GM23338 (cell line): ENCODE results near the gene SORL1-AS1.
A peak's percentile ranks its signal among the peaks of the same experiment; 100 is the strongest.

Experiments
- ATAC-seq: fragments of 200-7000 bp; cut with Tn5 transposase; 3 replicates; pipeline ENCODE4 v1.9.1; 2020
- DNase-seq: peaks from one replicate; pipeline ENCODE4 v3.0.0-alpha.2; 2015; ENCODE audit warnings: low spot score
- H2AFZ ChIP-seq: fragments of 200-600 bp; sonication (generic); 2 replicates; pipeline ENCODE4 v1.8.0; 2016; ENCODE audit warnings: antibody characterized with exemption, mild to moderate bottlenecking, moderate library complexity
- H3F3A ChIP-seq: fragments of 200-600 bp; sonication (generic); replicated peaks from 2 replicates; pipeline ENCODE4 v1.8.0; 2017; ENCODE audit warnings: antibody characterized with exemption, mixed run types, low read depth
- H3K27ac ChIP-seq: fragments of 200-600 bp; sonication (generic); 2 replicates; pipeline ENCODE4 v1.6.1; 2016; ENCODE audit warnings: low read depth
- H3K27me3 ChIP-seq: fragments of 200-600 bp; sonication (generic); 2 replicates; pipeline ENCODE4 v1.8.0; 2016; ENCODE audit warnings: mild to moderate bottlenecking, mixed run types, moderate library complexity; ENCODE audit not compliant: insufficient read depth
- H3K36me3 ChIP-seq: fragments of 200-600 bp; sonication (generic); 2 replicates; pipeline ENCODE4 v1.8.0; 2016; ENCODE audit warnings: mild to moderate bottlenecking; ENCODE audit not compliant: insufficient read depth
- H3K4me1 ChIP-seq: fragments of 200-600 bp; sonication (generic); 2 replicates; pipeline ENCODE4 v1.8.0; 2016; ENCODE audit warnings: mild to moderate bottlenecking, moderate library complexity; ENCODE audit not compliant: insufficient read depth
- H3K4me2 ChIP-seq: fragments of 200-600 bp; sonication (generic); 2 replicates; pipeline ENCODE4 v1.7.1; 2017; ENCODE audit warnings: mixed run types
- H3K4me3 ChIP-seq: fragments of 200-600 bp; sonication (generic); 2 replicates; pipeline ENCODE4 v1.6.1; 2016; ENCODE audit warnings: mixed run types
- H3K79me2 ChIP-seq: fragments of 200-600 bp; sonication (generic); replicated peaks from 2 replicates; pipeline ENCODE4 v1.8.0; 2017; ENCODE audit warnings: mild to moderate bottlenecking; ENCODE audit not compliant: insufficient read depth
- H3K9me2 ChIP-seq: fragments of 200-600 bp; sonication (generic); 2 replicates; pipeline ENCODE4 v1.8.0; 2017; ENCODE audit not compliant: insufficient read depth
- H4K20me1 ChIP-seq: fragments of 200-600 bp; sonication (generic); replicated peaks from 2 replicates; pipeline ENCODE4 v1.8.0; 2017; ENCODE audit warnings: mild to moderate bottlenecking; ENCODE audit not compliant: insufficient read depth
- H3K27ac Mint-ChIP-seq: 2 replicates; pipeline ENCODE4 v1.8.0; 2020; ENCODE audit warnings: inconsistent platforms, mild to moderate bottlenecking, moderate library complexity, mixed read lengths
- H3K27me3 Mint-ChIP-seq: 3 replicates; pipeline ENCODE4 v1.8.0; 2022; ENCODE audit warnings: low read depth, mild to moderate bottlenecking, moderate library complexity, mixed read lengths, inconsistent platforms; ENCODE audit not compliant: insufficient read depth, poor library complexity
- H3K36me3 Mint-ChIP-seq: 3 replicates; pipeline ENCODE4 v1.8.0; 2021; ENCODE audit warnings: low read depth, mild to moderate bottlenecking, inconsistent platforms, moderate library complexity, mixed read lengths
- H3K4me1 Mint-ChIP-seq: 3 replicates; pipeline ENCODE4 v1.8.0; 2020; ENCODE audit warnings: mild to moderate bottlenecking, inconsistent platforms, mixed read lengths
- H3K4me3 Mint-ChIP-seq: 3 replicates; pipeline ENCODE4 v1.8.0; 2021; ENCODE audit warnings: moderate library complexity, mild to moderate bottlenecking, inconsistent platforms, mixed read lengths
- H3K9me3 Mint-ChIP-seq: 3 replicates; pipeline ENCODE4 v1.8.0; 2020; ENCODE audit warnings: moderate library complexity, mild to moderate bottlenecking, inconsistent platforms, mixed read lengths
- CREB1 ChIP-seq: fragments of 250-450 bp; sonication (Bioruptor Pico); IDR thresholded peaks from 2 replicates; pipeline ENCODE4 v1.5.0; 2020; ENCODE audit warnings: low read depth, mild to moderate bottlenecking, moderate library complexity
- ETS1 ChIP-seq: IDR thresholded peaks from 2 replicates; pipeline ENCODE4 v1.6.1; 2016; ENCODE audit warnings: antibody characterized with exemption
- NANOG ChIP-seq: IDR thresholded peaks from 2 replicates; pipeline ENCODE4 v1.6.1; 2016; ENCODE audit warnings: antibody characterized with exemption, borderline replicate concordance
- POLR2AphosphoS5 ChIP-seq: IDR thresholded peaks from 2 replicates; pipeline ENCODE4 v1.6.1; 2016; ENCODE audit warnings: antibody characterized with exemption, low read depth
- REST ChIP-seq: IDR thresholded peaks from one replicate; pipeline ENCODE4 v1.6.1; 2018; ENCODE audit warnings: antibody characterized with exemption; ENCODE audit not compliant: unreplicated experiment
- STAT1 ChIP-seq: IDR thresholded peaks from one replicate; pipeline ENCODE4 v1.6.1; 2016; ENCODE audit warnings: antibody characterized with exemption; ENCODE audit not compliant: unreplicated experiment
- ZNF114 ChIP-seq: fragments of 250-450 bp; sonication (Bioruptor Pico); IDR thresholded peaks from 2 replicates; pipeline ENCODE4 v1.5.0; 2020; ENCODE audit warnings: mild to moderate bottlenecking, moderate library complexity
- TF ChIP-seq, protein P1 (sequence below): fragments of 250-450 bp; sonication (Bioruptor Pico); IDR thresholded peaks from 2 replicates; pipeline ENCODE4 v1.5.0; 2020; ENCODE audit warnings: mild to moderate bottlenecking, moderate library complexity

Gene SORL1-AS1

DNA sequence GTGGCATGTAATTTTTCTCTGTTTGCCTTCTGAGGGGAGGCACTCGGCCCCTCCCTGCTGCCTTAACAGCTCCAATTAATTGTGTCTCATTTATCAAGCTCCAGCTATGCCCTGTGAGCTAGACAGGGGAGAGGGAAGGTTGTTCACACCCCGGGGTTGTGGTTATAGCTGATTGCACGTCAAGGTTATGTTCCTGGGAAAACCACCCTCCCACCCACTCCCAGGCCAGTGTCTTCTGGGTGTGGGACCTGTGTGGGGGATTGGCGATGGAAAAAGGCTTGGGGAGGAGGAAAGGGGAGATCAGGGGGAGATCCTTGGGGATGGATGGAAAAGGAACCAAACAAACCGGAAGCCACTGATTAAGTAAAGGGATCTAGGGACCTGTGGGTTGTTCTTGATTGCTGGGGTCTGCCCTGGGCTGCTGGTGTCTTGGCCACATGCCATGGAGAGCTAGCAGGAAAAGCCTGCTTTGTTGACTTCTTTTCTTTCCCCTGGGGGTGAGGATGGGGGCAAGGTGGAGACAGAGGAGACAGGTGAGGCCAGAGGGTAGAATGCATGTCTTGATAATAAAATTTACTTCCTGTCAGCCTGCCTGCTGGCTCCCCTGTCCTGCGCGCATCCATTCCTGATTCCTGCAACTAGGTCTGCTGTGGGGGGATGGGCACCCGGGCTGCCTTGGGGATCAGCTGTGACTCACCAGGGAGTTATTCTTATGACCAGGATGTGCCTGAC is 13.5 kb upstream of the SORL1-AS1 start:
- Mint-ChIP-seq H3K27me3 (peaks cover 14% of the 10 kb centered on the region), H3K4me3 (peak overlapping the region; percentile 52), H3K4me1 (peaks cover 78% of the 10 kb centered on the region), H3K27ac (peak overlapping the region; percentile 95), H3K9me3 (no peaks in the 10 kb centered on the region), H3K36me3 (peaks cover 24% of the 10 kb centered on the region)
- no peaks in the 10 kb centered on the region for H3K9me2 ChIP-seq
- H3K36me3 ChIP-seq, result peaks cover 14% of the 10 kb centered on the region
- peaks cover 94% of the 10 kb centered on the region for H3K79me2 ChIP-seq
- TF ChIP-seq ETS1 (0 out of 2 replicates have a peak, but pooled peaks have one; percentile 52), ZNF114 (CRISPR knock-in tag) (no peak), REST (no peak), POLR2AphosphoS5 (peak; percentile 21; the same call in 1 of the 2 replicates), NANOG (no peak), CREB1 (CRISPR knock-in tag) (0 out of 2 replicates have a peak, but pooled peaks have one; percentile 26)
- ATAC-seq, result peak; percentile 81
- peak overlapping the region; percentile 93 for H3K27ac ChIP-seq
- H4K20me1 ChIP-seq, result peaks cover 11% of the 10 kb centered on the region
- no peaks in the 10 kb centered on the region for H3K27me3 ChIP-seq
- peaks cover 5% of the 10 kb centered on the region; the same call in 1 of the 2 replicates for H3F3A ChIP-seq
- H3K4me1 ChIP-seq, result peaks cover 77% of the 10 kb centered on the region
- DNase-seq, result peak; percentile 90
- H3K4me2 ChIP-seq, result peak overlapping the region; percentile 74
- H2AFZ ChIP-seq, result no peak overlapping the region
- H3K4me3 ChIP-seq, result peak overlapping the region; percentile 35; the same call in 1 of the 2 replicates

DNA sequence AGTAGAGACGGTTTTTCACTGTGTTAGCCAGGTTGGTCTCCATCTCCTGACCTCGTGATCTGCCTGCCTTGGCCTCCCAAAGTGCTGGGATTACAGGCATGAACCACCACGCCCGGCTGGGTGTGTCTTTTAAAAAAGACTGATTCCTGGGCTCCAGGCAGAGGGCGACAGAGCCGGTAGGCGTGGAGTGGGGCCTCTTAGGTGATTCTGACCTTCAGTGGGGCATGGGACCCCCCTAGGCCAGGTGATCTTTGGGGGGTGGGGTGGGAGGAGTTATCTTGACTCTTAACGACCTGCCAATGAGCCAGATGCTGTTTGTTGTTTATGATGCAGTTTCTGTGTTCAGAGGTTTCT is 12.9 kb upstream of the SORL1-AS1 start:
- peak overlapping the region; percentile 93 for H3K27ac ChIP-seq
- Mint-ChIP-seq H3K4me3 (peak overlapping the region; percentile 52), H3K36me3 (peaks cover 19% of the 10 kb centered on the region), H3K27ac (peak overlapping the region; percentile 95), H3K27me3 (peaks cover 16% of the 10 kb centered on the region), H3K9me3 (no peaks in the 10 kb centered on the region), H3K4me1 (peaks cover 83% of the 10 kb centered on the region)
- no peak overlapping the region for H2AFZ ChIP-seq
- H4K20me1 ChIP-seq, result peaks cover 11% of the 10 kb centered on the region
- H3K4me1 ChIP-seq, result peaks cover 82% of the 10 kb centered on the region
- peak overlapping the region; percentile 74 for H3K4me2 ChIP-seq
- peak overlapping the region; percentile 35; the same call in 1 of the 2 replicates for H3K4me3 ChIP-seq
- H3K79me2 ChIP-seq, result peaks cover 96% of the 10 kb centered on the region
- ATAC-seq (peak; percentile 9; the same call in 2 of the 3 replicates), DNase-seq (no peak)
- H3F3A ChIP-seq, result peaks cover 5% of the 10 kb centered on the region; the same call in 1 of the 2 replicates
- no peaks in the 10 kb centered on the region for H3K27me3 ChIP-seq
- no peaks in the 10 kb centered on the region for H3K9me2 ChIP-seq
- H3K36me3 ChIP-seq, result peaks cover 10% of the 10 kb centered on the region
- TF ChIP-seq STAT1, result no peak
- no peak for TF ChIP-seq CREB1 (CRISPR knock-in tag)
- TF ChIP-seq, protein P1, sequence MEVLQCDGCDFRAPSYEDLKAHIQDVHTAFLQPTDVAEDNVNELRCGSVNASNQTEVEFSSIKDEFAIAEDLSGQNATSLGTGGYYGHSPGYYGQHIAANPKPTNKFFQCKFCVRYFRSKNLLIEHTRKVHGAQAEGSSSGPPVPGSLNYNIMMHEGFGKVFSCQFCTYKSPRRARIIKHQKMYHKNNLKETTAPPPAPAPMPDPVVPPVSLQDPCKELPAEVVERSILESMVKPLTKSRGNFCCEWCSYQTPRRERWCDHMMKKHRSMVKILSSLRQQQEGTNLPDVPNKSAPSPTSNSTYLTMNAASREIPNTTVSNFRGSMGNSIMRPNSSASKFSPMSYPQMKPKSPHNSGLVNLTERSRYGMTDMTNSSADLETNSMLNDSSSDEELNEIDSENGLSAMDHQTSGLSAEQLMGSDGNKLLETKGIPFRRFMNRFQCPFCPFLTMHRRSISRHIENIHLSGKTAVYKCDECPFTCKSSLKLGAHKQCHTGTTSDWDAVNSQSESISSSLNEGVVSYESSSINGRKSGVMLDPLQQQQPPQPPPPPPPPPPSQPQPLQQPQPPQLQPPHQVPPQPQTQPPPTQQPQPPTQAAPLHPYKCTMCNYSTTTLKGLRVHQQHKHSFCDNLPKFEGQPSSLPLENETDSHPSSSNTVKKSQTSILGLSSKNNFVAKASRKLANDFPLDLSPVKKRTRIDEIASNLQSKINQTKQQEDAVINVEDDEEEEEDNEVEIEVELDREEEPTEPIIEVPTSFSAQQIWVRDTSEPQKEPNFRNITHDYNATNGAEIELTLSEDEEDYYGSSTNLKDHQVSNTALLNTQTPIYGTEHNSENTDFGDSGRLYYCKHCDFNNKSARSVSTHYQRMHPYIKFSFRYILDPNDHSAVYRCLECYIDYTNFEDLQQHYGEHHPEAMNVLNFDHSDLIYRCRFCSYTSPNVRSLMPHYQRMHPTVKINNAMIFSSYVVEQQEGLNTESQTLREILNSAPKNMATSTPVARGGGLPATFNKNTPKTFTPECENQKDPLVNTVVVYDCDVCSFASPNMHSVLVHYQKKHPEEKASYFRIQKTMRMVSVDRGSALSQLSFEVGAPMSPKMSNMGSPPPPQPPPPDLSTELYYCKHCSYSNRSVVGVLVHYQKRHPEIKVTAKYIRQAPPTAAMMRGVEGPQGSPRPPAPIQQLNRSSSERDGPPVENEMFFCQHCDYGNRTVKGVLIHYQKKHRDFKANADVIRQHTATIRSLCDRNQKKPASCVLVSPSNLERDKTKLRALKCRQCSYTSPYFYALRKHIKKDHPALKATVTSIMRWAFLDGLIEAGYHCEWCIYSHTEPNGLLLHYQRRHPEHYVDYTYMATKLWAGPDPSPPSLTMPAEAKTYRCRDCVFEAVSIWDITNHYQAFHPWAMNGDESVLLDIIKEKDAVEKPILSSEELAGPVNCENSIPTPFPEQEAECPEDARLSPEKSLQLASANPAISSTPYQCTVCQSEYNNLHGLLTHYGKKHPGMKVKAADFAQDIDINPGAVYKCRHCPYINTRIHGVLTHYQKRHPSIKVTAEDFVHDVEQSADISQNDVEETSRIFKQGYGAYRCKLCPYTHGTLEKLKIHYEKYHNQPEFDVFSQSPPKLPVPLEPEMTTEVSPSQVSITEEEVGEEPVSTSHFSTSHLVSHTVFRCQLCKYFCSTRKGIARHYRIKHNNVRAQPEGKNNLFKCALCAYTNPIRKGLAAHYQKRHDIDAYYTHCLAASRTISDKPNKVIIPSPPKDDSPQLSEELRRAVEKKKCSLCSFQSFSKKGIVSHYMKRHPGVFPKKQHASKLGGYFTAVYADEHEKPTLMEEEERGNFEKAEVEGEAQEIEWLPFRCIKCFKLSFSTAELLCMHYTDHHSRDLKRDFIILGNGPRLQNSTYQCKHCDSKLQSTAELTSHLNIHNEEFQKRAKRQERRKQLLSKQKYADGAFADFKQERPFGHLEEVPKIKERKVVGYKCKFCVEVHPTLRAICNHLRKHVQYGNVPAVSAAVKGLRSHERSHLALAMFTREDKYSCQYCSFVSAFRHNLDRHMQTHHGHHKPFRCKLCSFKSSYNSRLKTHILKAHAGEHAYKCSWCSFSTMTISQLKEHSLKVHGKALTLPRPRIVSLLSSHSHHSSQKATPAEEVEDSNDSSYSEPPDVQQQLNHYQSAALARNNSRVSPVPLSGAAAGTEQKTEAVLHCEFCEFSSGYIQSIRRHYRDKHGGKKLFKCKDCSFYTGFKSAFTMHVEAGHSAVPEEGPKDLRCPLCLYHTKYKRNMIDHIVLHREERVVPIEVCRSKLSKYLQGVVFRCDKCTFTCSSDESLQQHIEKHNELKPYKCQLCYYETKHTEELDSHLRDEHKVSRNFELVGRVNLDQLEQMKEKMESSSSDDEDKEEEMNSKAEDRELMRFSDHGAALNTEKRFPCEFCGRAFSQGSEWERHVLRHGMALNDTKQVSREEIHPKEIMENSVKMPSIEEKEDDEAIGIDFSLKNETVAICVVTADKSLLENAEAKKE (CRISPR knock-in tag), result no peak
- TF ChIP-seq POLR2AphosphoS5, result no peak
